Neuron (in vitro differentiated cells): ENCODE results near the gene HS3ST5.

Source experiments
- H2AFZ ChIP-seq: one replicate; pipeline ENCODE4 v1.6.1; 2013; ENCODE audit warnings: low read depth, mild to moderate bottlenecking, inconsistent platforms, low read length, moderate library complexity
- H3K27me3 ChIP-seq: one replicate; pipeline ENCODE4 v1.6.1; 2013; ENCODE audit warnings: low read length; ENCODE audit not compliant: insufficient read depth
- H3K36me3 ChIP-seq: one replicate; pipeline ENCODE4 v1.6.1; 2013; ENCODE audit warnings: low read length; ENCODE audit not compliant: insufficient read depth
- H3K4me1 ChIP-seq: one replicate; pipeline ENCODE4 v1.6.1; 2013; ENCODE audit warnings: low read length; ENCODE audit not compliant: insufficient read depth
- H3K4me3 ChIP-seq: 2 replicates; pipeline ENCODE4 v1.5.1; 2013; ENCODE audit warnings: mild to moderate bottlenecking, low read length, moderate library complexity
- H3K9me3 ChIP-seq: one replicate; pipeline ENCODE4 v1.6.1; 2013; ENCODE audit warnings: low read length

HS3ST5 gene

DNA sequence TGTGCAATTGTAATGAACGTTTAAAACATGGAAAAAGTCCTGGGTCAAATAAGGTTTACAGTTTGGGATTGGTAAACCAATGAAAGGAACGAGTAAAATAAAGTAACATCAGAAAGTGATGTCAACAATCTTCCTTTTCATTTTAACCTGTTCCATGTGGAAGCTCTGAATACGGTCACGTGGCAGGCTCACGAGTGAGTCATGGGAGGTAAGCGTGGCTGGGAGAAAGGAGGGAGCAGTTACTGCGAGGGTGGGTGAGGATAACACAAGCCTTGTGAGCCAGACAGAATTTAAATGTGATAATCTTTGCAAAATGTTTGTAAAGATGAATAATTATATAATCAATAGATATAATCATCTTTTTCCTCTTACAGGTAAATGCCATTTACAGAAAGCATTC, 200.6 kb downstream of the HS3ST5 start:
- Histone ChIP-seq H3K27me3 (no peaks in the 10 kb centered on the region), H3K36me3 (no peaks in the 10 kb centered on the region), H2AFZ (no peak overlapping the region), H3K9me3 (no peaks in the 10 kb centered on the region), H3K4me3 (no peak overlapping the region), H3K4me1 (peaks cover 6% of the 10 kb centered on the region)

DNA sequence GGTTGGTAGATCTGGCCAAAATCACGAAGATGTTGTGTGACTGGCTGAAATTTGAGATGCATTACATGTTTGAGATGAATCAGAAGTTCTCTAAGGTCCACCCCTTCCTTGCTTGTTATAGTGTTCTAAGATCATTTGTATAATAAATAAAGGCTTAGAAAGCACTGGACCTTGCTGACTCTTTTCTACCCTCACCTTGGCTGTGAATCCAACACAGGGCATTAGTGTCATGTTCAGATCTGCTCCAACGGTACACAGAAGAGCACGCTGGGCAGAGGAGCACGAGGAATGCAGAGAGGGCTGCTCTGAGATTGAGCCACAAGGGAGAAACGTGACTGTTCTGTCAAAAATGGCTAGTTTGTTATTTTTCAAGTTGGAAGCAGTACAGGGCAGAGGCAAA, 202.4 kb downstream of the HS3ST5 start:
- Histone ChIP-seq H3K4me1 (peaks cover 4% of the 10 kb centered on the region), H3K36me3 (no peaks in the 10 kb centered on the region), H3K4me3 (no peak overlapping the region), H3K27me3 (no peaks in the 10 kb centered on the region), H3K9me3 (no peaks in the 10 kb centered on the region), H2AFZ (no peak overlapping the region)

DNA sequence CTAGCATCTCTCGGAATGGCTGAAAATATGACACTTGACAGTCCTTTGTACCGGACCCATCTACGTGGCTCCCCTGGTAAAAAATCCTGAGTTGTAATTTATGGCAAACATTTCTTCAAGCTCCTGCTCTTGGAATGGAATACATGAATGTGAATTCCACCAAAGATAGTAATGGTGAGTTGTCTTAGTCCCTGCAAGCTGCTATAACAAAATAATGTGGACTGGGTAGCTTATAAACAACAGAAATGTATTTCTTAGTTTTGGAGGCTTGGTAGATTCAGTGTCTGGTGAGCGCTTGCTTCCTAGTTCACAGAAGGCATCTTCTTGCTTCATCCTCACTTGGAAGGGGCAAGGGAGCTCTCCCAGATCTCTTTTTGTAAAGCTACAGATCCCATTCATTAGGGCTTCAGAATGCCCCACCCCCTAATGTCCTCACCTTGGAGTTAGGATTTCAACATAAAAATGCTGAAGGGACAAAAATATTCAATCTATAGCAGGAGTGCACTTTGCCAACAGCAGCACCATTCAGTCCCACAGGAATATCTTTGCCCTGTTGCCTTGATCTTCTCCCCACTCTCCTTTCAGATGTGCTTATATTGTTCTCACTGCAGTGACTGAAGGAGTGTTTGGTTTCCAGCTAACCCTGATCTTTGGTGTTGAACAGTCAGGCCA, 204.1 kb downstream of the HS3ST5 start:
- no peaks in the 10 kb centered on the region for H3K36me3 ChIP-seq
- no peaks in the 10 kb centered on the region for H3K9me3 ChIP-seq
- H3K27me3 ChIP-seq, result no peaks in the 10 kb centered on the region
- no peaks in the 10 kb centered on the region for H3K4me1 ChIP-seq
- H3K4me3 ChIP-seq, result no peak overlapping the region
- no peak overlapping the region for H2AFZ ChIP-seq

DNA sequence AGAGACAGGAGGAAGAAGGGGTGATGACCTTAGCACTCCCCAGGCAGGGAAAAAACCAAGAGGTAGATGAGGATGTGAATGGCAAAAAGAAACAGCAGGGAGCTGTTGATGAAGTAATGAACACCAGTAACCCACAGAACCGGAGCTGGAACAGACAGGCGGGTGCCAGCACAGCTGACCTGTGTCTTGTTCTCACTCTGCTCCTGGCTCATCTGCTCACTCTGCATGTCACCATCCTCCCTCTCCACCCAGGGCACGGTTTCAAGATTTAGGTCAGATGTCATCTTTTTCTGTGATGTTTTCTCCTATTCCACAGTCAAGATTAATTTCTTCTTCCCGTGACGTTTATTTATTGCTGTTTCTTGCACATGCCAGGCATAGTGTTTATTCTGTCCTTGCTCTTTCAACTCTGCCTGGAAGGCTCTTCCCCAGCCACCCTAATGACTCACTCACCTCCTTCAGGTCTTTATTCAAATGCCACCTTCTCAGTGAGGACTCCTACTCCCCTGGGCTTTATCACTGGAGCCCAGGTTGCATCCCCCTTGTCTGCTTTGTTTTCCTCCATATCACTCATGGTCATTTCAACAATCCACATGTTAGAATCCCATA, 207.4 kb downstream of the HS3ST5 start:
- H2AFZ ChIP-seq, result no peak overlapping the region
- H3K9me3 ChIP-seq, result no peaks in the 10 kb centered on the region
- H3K4me3 ChIP-seq, result no peak overlapping the region
- no peaks in the 10 kb centered on the region for H3K36me3 ChIP-seq
- H3K4me1 ChIP-seq, result no peaks in the 10 kb centered on the region
- no peaks in the 10 kb centered on the region for H3K27me3 ChIP-seq

DNA sequence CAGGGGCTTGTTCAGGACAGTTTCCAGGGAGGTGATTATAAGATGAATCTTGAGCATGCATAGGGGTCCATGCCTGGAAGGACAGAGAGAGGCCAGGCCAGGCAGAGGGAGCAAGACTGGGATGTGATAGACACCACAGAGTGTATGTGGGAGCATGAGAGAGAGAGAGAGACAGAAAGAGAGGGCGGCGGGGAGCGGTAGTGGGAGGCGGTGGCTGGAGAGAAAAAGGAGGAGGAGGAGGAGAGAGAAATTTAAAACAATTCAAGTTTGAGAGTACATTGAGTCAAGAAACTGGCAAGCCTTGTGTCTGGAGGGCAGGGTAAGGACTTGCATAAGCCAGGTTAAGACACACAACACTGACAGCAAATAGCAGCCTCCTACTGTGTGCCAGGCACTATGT, 209.0 kb downstream of the HS3ST5 start:
- H3K4me1 ChIP-seq, result no peaks in the 10 kb centered on the region
- no peaks in the 10 kb centered on the region for H3K9me3 ChIP-seq
- H3K36me3 ChIP-seq, result no peaks in the 10 kb centered on the region

DNA sequence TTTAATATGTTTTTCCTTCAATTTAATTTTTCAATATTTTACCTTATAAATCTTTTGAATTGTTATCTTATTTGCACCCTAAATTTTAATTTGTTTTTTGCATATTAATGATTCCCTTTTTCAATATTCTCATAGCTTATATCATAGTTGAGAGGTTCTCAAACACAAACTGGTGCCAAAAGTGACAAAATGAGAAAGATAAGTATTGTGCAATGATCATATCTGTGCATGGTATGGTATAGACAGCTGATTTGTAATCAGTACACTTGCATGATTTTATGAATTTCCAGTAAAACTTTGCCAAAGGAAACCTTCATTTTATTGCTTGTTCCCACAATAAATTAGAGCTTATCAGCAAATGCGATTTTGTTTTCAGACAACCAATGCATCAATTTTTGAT, 210.9 kb downstream of the HS3ST5 start:
- Histone ChIP-seq H3K9me3 (no peaks in the 10 kb centered on the region), H2AFZ (no peak overlapping the region), H3K36me3 (no peaks in the 10 kb centered on the region), H3K4me3 (no peak overlapping the region), H3K27me3 (no peaks in the 10 kb centered on the region), H3K4me1 (no peaks in the 10 kb centered on the region)

More for the DNA sequence above, 209.0 kb downstream of the HS3ST5 start:
- H3K27me3 ChIP-seq, result no peaks in the 10 kb centered on the region
- no peak overlapping the region for H3K4me3 ChIP-seq
- H2AFZ ChIP-seq, result no peak overlapping the region

DNA sequence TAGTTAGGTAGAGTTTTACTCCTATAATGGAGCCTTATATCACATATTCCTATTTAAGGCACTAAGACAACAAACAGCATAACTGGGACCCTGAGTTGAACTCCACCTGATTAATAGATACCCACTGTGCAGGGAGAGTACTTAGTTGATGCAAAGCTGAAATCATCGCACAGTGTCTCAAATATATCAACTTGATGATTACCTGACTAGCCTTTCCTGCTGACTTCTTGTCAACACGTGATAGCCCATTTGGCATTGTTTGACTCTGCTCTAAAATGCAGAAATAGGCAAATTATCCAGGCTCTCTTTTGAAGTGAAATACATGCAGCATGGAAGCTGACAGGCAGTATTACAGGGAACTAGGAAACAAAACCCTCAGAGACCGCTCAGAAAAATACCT, 217.2 kb downstream of the HS3ST5 start:
- no peaks in the 10 kb centered on the region for H3K9me3 ChIP-seq
- H3K36me3 ChIP-seq, result no peaks in the 10 kb centered on the region
- no peaks in the 10 kb centered on the region for H3K4me1 ChIP-seq
- H2AFZ ChIP-seq, result no peak overlapping the region
- no peaks in the 10 kb centered on the region for H3K27me3 ChIP-seq
- no peak overlapping the region for H3K4me3 ChIP-seq

DNA sequence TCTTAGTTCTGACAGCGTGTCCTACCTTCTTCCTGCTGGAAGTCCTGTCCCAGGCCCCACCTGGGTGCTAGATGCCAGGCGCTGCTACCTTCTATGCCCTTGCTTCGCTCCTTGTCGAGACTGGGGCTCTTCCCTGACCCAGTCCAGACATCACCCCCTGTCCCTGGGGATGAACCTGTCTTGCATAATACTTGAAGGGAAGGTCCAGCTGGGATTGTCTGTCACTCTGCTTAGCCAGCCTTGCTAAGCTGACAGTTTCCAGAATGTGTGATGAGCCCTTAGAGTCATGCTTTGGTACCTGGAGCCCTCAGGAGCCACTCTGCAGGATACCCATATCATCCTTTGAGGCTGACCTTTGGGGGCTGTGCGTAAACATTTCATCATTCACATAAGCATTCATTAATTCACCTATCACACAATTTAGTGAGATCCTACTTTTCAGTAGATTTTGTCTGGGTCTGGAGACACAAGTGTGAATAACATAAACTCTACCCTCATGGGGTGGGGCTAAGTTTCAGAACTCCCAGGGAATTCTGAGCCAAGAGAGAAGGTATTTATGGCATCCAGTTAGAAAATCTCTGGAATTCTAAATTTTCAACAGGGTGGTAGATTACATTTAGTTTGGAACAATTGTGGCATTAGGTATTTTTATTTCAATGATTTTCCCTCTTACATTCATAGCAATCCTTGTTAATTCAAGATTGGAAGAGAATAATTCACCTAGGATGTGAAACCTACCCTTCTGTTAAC, 220.7 kb downstream of the HS3ST5 start:
- Histone ChIP-seq H3K27me3 (no peaks in the 10 kb centered on the region), H3K4me1 (no peaks in the 10 kb centered on the region), H3K4me3 (no peak overlapping the region), H3K9me3 (no peaks in the 10 kb centered on the region), H2AFZ (no peak overlapping the region), H3K36me3 (no peaks in the 10 kb centered on the region)

DNA sequence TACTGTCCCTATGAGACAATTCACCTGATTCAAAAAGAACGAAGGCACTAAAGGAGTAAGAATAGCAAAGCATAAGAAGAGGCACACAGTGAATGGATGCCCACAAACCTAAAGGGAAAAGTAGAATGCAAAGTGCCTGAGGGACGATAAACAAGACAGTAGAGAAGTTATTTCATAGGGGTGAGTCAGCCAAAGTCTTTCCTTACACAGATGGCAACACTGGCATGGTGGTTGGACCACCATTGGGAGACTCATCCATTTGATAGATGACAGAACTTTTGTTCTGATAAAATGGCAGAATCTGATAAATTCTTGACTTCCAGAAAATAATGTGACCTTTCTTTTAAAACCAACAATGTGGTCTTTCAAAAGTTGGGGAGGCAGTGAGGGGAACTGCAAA, 223.8 kb downstream of the HS3ST5 start:
- no peaks in the 10 kb centered on the region for H3K36me3 ChIP-seq
- H3K4me1 ChIP-seq, result no peaks in the 10 kb centered on the region
- no peak overlapping the region for H2AFZ ChIP-seq
- no peaks in the 10 kb centered on the region for H3K27me3 ChIP-seq
- no peak overlapping the region for H3K4me3 ChIP-seq
- no peaks in the 10 kb centered on the region for H3K9me3 ChIP-seq

DNA sequence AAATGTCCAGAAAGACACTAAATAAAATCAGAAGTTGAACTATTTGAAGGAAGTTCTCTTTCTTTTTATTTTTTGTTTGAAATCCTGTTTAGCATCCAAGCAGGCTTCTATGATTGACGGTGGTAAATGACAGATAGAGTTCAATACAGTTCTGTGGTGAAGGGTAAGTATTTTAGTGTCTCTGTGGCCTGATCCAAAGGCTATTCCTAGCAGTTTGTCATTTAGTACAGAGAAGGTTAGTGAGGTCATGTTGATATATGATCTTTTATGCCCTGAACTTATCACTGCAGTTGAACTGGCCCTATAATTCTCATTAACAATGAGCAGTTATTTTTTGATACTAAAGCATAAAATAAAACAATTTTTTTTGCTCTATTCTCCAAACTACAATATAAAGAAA, 227.2 kb downstream of the HS3ST5 start:
- Histone ChIP-seq H3K9me3 (no peaks in the 10 kb centered on the region), H3K4me3 (no peak overlapping the region), H3K36me3 (no peaks in the 10 kb centered on the region), H2AFZ (no peak overlapping the region), H3K4me1 (no peaks in the 10 kb centered on the region), H3K27me3 (no peaks in the 10 kb centered on the region)

DNA sequence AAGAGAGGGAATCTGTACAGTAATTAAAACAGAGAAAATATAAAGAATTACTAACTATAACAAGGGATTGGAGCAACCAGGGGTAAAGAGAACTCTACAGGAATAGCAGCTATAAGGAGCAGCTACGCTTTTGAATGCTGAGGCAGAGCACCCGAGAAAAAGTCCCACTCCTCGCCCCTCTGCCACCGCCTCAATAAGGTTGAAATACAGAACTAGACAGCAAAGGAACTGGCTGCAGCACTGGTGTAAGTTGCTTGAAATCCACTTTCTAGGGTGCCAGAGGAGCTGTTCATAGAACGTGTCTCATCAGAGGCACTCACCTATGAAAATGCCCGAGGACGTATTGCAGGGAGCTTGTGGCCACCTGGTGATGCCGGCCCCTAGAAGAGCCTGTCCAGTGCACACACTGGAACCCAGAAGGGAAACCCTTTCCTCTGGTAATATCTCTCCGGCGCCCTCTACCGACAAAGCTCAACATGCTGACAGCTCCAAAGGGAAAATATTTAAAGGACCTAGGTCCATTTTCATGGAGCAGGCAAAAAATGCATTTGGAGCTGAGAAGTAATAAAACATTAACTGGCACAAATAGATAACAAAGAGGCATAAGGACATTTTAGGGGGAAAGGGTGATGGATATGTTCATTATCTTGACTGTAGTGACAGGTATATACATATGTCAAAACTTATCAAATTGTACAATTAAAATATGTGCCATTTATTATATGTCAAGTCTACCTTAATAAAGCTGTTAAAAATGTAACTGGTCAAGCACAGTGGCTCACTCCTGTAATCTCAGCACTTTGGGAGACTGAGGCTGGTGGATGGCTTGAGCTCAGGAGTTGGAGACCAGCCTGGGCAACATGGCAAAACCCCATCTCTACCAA, 234.5 kb downstream of the HS3ST5 start:
- Histone ChIP-seq H3K9me3 (no peaks in the 10 kb centered on the region), H3K27me3 (no peaks in the 10 kb centered on the region), H2AFZ (no peak overlapping the region), H3K4me1 (no peaks in the 10 kb centered on the region), H3K4me3 (no peak overlapping the region), H3K36me3 (no peaks in the 10 kb centered on the region)

DNA sequence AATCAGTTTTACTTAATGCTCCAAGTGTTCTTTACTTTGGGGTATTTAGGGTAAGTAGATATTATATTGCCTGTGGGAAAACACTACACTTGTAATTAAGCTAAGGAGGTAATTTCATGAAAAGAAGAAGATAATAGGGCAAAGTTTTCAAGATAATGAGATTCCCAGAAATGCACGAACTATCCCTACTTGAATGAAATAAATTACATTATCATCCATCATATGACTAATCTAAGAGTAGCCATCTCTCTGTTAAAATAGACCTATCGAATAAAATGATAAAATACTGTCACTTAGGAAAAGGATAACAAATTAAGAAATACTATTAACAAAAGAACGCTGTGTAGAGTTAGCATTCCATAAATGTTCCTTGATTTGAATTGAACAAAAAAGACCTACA, 236.8 kb downstream of the HS3ST5 start:
- no peaks in the 10 kb centered on the region for H3K9me3 ChIP-seq
- H2AFZ ChIP-seq, result no peak overlapping the region
- H3K4me3 ChIP-seq, result no peak overlapping the region
- H3K27me3 ChIP-seq, result no peaks in the 10 kb centered on the region
- no peaks in the 10 kb centered on the region for H3K4me1 ChIP-seq
- H3K36me3 ChIP-seq, result no peaks in the 10 kb centered on the region

DNA sequence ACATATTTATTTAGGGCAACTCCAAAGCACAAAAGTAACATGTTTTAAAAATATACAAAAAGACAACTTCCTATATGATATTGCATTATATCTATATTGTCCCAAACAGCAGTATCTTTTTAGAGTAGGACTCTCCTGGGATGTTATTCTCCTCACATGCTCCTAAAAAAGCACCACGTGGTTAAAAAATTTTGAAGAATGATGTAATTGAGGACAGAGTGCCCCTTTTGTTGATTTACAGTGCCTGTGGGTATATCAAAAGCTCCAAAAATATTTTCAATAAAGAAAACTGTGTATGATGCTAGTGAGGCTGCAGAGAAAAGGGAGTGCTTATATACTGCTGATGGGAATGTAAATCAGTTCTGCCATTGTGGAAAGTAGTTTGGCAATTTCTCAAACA, 241.6 kb downstream of the HS3ST5 start:
- Histone ChIP-seq H2AFZ (no peak overlapping the region), H3K9me3 (no peaks in the 10 kb centered on the region), H3K27me3 (no peaks in the 10 kb centered on the region), H3K4me3 (no peak overlapping the region), H3K36me3 (no peaks in the 10 kb centered on the region), H3K4me1 (no peaks in the 10 kb centered on the region)
